Cardiac fibroblast (primary cell): ENCODE results near the gene KIDINS220.

Source experiments
- DNase-seq, 2 donors: peaks; one replicate each; pipeline versions ENCODE4 v3.0.0 to v3.0.0-alpha.2; 2010; ENCODE audit warnings: low read depth in 2 of 2
- H3K4me3 ChIP-seq, 2 donors: replicated peaks in 1 of 2; 1 replicate in 1 of 2; 2 replicates in 1 of 2; pipeline ENCODE4 v1.5.1; 2011; ENCODE audit warnings: low read depth in 2 of 2, low read length in 2 of 2, mild to moderate bottlenecking in 2 of 2, moderate library complexity in 1 of 2
- TF ChIP-seq, protein P1 (sequence below): IDR thresholded peaks from one replicate; pipeline ENCODE4 v1.5.1; 2011; ENCODE audit warnings: low read depth, mild to moderate bottlenecking, low read length, inconsistent platforms

KIDINS220 gene

DNA sequence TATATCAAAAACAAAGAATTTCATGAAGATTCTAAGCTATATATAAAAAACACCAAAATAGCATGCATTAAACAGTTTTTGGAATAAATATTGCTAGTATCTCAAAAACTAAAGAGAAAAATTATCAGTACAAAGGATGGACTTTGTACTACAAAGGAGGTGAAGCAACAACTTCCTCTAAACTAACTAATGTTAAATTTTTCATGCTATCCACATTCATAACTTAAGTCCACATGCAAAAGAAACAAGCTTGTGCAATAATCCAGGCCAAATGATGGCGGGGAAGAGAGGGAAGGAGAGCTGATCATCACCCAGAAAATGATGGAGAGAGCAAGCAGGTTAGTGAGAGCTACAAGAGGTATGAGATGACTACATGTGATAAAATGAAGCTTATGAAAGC lies 70.1 kb downstream of the KIDINS220 start:
- H3K4me3 ChIP-seq = no peak overlapping the region
- DNase-seq = no peak
- TF ChIP-seq, protein P1, sequence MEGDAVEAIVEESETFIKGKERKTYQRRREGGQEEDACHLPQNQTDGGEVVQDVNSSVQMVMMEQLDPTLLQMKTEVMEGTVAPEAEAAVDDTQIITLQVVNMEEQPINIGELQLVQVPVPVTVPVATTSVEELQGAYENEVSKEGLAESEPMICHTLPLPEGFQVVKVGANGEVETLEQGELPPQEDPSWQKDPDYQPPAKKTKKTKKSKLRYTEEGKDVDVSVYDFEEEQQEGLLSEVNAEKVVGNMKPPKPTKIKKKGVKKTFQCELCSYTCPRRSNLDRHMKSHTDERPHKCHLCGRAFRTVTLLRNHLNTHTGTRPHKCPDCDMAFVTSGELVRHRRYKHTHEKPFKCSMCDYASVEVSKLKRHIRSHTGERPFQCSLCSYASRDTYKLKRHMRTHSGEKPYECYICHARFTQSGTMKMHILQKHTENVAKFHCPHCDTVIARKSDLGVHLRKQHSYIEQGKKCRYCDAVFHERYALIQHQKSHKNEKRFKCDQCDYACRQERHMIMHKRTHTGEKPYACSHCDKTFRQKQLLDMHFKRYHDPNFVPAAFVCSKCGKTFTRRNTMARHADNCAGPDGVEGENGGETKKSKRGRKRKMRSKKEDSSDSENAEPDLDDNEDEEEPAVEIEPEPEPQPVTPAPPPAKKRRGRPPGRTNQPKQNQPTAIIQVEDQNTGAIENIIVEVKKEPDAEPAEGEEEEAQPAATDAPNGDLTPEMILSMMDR = no peak

DNA sequence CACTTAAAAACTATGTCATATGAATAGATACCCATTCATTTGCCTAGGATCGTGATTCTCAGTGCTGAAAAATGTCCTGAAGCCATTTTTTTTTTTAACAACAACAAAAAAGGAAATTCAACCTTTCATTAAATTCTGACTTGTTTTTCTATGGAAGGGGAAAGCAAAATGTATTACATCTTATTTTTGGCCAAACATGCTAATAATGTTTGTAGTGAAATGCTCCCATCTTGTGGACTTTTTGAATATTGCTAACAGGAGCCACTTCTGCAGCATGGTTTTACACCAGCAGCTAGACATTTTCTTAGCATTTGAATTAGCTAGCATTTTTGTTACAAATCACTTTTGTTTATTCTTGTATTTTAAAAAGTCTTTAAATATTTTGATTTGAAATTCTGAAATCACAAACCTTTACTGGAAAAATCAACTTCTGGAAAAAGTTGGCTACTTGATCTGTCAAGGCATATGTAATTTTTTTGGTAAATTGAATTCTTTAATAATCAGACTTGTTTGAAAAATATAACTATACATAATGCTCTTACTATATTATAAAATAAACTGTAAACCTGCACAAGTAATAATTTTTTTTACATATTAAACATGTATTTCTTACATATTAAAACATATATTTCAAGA lies 75.8 kb downstream of the KIDINS220 start:
- DNase-seq = peak; percentile 60 to 62
- no peak overlapping the region for H3K4me3 ChIP-seq
- TF ChIP-seq, protein P1 = peak; percentile 44

DNA sequence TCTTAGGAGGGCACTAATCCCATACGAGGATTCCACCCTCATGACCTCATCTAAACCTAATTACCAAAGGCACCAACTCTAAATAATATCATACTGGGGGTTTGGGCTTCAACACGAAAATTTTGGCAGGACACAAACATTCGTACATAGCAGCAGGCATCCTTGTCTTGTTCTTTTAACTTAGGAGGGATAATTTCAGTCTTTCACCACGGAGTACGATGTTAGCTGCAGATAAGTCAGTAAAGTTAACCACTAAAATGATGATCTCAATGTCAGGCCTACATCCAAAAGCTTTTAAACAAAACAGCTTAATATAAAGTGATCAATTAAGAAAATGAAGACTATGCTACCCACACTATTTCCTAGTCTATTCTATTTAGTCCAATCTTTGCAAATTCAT lies 80.7 kb downstream of the KIDINS220 start:
- TF ChIP-seq, protein P1 = no peak
- no peak overlapping the region for H3K4me3 ChIP-seq
- no peak for DNase-seq

DNA sequence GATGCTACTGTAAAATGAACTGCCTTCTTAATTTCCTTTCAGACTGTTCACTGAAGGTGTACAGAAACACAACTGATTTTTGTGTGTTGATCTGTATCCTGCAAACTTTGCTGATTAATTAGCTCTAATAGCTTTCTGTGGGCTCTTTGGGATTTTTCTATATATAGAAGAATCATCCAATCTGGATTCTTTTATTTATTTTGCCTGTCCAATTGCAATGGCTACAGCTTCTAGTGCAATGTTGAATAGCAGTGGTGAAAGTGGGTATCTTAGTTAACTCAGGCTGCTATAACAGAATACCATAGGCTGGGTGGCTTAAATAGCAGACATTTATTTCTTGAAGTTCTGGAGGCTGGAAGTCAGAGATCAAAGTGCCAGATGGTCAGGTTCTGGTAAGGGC lies 81.2 kb downstream of the KIDINS220 start:
- H3K4me3 ChIP-seq = no peak overlapping the region
- TF ChIP-seq, protein P1 = no peak
- DNase-seq = no peak

DNA sequence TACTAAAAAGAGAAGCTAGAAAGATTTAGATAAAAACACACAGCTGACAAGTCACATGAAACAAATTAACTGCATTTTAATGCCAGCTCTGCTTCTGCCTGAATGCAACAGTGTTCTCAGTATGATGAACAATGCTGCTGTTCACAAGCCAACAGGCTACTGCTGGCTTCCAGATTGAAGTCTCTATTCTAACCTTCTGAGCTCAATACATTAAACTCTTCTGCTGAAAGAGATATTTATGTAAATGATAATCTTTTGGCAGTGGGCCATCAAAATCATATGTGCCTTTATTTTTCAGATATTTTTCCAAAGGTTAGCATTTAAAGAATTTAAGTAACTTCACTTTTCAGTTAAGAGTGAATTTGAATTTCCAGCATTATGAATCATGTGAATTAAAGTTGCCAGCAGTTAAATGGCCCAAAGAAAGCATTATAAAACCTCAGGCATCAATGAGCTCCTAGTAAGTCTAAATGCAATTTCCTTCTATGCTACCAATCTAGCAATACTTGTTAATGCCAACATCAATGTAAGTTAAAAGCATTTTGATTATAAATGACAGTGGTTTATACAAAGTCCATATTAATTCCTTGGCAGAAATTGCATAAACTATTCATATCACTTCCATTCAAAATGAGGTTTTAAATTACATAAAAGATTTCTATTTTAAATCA lies 83.2 kb downstream of the KIDINS220 start:
- H3K4me3 ChIP-seq = no peak overlapping the region
- TF ChIP-seq, protein P1 = no peak
- DNase-seq = peak; percentile 12 to 62

DNA sequence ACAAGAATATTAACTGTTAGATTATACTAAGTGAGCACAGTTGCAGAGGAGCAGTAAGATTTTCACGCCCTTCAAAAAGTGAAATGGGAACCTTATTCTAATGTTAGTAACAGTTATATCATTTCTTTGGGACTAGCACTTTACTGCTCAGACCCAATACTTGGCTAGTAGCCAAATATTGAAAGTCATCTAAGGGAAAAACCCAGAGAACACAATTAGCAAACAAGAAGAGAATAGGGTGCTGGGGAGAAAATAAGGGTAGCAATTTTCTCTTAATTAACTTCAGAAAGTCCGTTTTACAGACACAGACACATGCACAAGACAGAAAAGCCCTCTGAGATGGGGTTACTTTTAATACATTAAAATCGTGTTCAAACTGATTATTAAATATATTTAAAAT lies 83.8 kb downstream of the KIDINS220 start:
- peak in 1 of 2 donors; percentile 14 for DNase-seq
- H3K4me3 ChIP-seq = no peak overlapping the region
- TF ChIP-seq, protein P1 = no peak
